Activated CD4-positive, alpha-beta T cell treated with anti-CD3 and anti-CD28 coated beads, Interleukin-2, Interleukin-4, amounts not matched to agents 100 ng/mL and 50 ng/mL, durations not matched to agents 16 hours and 8 hours (primary cell): ENCODE data around the gene TPCN1.

Experiments
- DNase-seq: peaks from one replicate; pipeline ENCODE4 v3.0.0-alpha.2; 2020; ENCODE audit warnings: low spot score

The TPCN1 gene

GRCh38 chr12:113310489-113310888, 89.2 kb downstream of the TPCN1 start:
- DNase-seq = peak; percentile 14

- DNase-seq = no peak
Measured at GRCh38 chr12:113314121-113314529, 92.9 kb downstream of the TPCN1 start.

GRCh38 chr12:113315358-113315757, 94.1 kb downstream of the TPCN1 start:
- DNase-seq = no peak

- DNase-seq = no peak
Measured at GRCh38 chr12:113316155-113316554, 94.9 kb downstream of the TPCN1 start.

GRCh38 chr12:113317122-113317521, 95.9 kb downstream of the TPCN1 start:
- no peak for DNase-seq

GRCh38 chr12:113318046-113318656, 96.9 kb downstream of the TPCN1 start:
- DNase-seq = no peak

- DNase-seq = no peak
Measured at GRCh38 chr12:113318900-113319628, 97.8 kb downstream of the TPCN1 start.

GRCh38 chr12:113320401-113320800, 99.1 kb downstream of the TPCN1 start:
- DNase-seq = no peak

- DNase-seq = no peak
Measured at GRCh38 chr12:113322343-113322742, 101.1 kb downstream of the TPCN1 start.

- no peak for DNase-seq
Measured at GRCh38 chr12:113325916-113326315, 104.7 kb downstream of the TPCN1 start.

GRCh38 chr12:113326775-113327395, 105.6 kb downstream of the TPCN1 start:
- no peak for DNase-seq

- DNase-seq = no peak
Measured at GRCh38 chr12:113328368-113328889, 107.2 kb downstream of the TPCN1 start.

- no peak for DNase-seq
Measured at GRCh38 chr12:113329022-113329790, 107.9 kb downstream of the TPCN1 start.

- DNase-seq = no peak
Measured at GRCh38 chr12:113329791-113330417, 108.6 kb downstream of the TPCN1 start.

- no peak for DNase-seq
Measured at GRCh38 chr12:113330505-113330904, 109.2 kb downstream of the TPCN1 start.

GRCh38 chr12:113332688-113333417, 111.6 kb downstream of the TPCN1 start:
- no peak for DNase-seq

GRCh38 chr12:113333418-113333750, 112.1 kb downstream of the TPCN1 start:
- DNase-seq = no peak

- no peak for DNase-seq
Measured at GRCh38 chr12:113333877-113334785, 112.9 kb downstream of the TPCN1 start.

GRCh38 chr12:113334786-113335539, 113.7 kb downstream of the TPCN1 start, which contains the start of gene SLC8B1:
TSS of gene SLC8B1 (minus strand) at chr12:113335109. CDS start at chr12:113332878, 2,231 bp downstream.
- DNase-seq = peak; percentile 90
